Measurements from ENCODE around the gene COQ10B.
A peak's percentile ranks its signal among the peaks of the same experiment; 100 is the strongest.
"Not testable (repeated sequence)": the region's sequence is repeated elsewhere in the genome, so short reads cannot be mapped to it uniquely, and the experiment has no call there.

The COQ10B gene

DNA sequence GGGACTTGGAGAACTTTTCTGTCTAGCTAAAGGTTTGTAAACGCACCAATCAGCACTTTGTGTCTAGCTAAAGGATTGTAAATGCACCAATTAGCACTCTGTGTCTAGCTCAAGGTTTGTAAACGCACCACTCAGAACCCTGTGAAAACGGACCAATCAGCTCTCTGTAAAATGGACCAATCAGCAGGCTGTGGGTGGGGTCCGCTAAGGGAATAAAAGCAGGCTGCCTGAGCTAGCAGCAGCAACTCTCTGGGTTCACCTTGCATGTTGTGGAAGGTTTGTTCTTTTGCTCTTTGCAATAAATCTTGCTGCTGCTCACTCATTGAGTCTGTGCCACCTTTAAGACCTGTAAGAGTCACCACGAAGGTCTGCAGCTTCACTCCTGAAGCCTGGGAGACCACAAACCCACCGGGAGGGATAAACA is 2.4 kb upstream of the COQ10B start:
- not testable (repeated sequence) for DNase-seq (ENCODE audit: low spot score)

DNA sequence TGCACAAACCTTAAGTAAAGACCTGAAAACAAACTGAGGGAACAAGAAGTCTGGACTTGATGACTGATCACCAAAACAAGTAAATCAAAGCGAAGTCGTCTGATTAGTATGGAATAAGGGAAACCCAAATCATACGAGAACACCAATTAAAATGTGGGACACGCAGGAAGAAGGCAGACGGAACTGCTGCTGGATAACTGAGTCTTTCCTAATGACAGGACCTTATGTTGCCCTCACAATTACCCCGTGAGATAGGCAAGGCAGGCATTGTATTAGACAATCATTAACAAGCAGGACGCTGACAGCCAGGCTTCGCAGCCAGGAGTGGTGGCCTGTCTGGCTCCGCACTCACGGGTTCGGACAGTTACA is 614 bp upstream of the COQ10B start:
- DNase-seq (ENCODE audit: low spot score) = no peak

GRCh38 chr2:197453914-197454398 is 604 bp downstream of the COQ10B start:
- peak; percentile 77 for DNase-seq (ENCODE audit: low spot score)

- no peak for DNase-seq (ENCODE audit: low spot score)
Observed at GRCh38 chr2:197454923-197455322, 1.6 kb downstream of the COQ10B start.

DNA sequence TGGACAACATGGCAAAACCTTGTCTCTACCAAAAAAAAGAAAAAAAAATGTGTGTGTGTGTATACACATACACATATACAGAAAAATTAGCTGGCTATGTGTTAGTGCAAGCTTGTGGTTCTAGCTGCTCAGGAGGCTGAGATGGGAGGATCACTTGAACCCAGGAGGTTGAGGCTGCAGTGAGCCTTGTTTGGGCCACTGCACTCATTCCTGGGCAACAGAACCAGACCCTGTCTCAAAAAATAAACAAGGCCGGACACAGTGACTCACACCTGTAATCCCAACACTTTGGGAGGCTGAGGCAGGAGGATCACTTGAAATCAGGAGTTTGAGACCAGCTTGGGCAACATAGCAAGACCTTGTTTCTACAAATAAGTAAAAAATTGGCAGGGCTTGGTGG is 2.1 kb downstream of the COQ10B start:
- DNase-seq (ENCODE audit: low spot score) = no peak

GRCh38 chr2:197460649-197461048 is 7.3 kb downstream of the COQ10B start:
- no peak for DNase-seq (ENCODE audit: low spot score)

GRCh38 chr2:197461057-197461456 is 7.7 kb downstream of the COQ10B start:
- no peak for DNase-seq (ENCODE audit: low spot score)

DNA sequence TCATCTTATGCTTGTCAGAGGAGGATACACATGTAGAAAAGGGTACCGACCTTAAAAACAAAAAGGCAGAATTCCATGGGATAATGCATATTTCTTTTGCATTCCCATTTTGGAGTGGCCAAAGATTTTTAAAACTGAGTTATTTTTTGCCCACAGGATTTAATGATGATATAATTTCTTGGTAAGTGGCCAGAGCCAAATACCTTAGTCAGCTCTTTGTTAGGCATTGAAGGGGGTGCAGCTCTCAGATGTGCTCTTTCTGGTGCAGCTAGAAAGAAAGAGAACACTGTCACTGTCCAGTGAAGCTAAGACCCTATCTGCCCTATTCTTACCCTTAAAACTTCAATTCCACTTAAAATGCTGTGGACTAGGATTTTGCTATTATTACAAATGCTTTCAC is 10.8 kb downstream of the COQ10B start:
- DNase-seq (ENCODE audit: low spot score) = no peak

- no peak for DNase-seq (ENCODE audit: low spot score)
Observed at GRCh38 chr2:197472166-197472565, 18.8 kb downstream of the COQ10B start.

DNA sequence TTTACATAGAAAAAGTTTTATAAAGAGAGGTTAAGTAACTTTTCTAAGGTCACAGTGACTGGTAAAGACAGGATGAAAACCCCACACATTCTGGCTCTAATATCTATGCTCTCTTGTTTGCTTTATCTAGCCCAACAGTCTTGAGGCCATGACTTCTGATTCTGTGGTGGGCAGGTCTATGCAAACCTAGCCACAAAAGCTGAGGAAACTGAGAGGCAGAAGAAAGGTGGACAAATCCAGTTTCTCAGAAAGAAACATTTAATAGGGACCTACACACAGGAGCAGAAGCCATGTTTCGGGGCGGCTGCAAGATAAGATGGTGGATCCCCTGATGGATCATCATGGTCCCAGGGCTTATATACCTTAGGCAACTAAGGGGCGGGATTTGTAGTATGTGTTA is 24.4 kb downstream of the COQ10B start:
- DNase-seq (ENCODE audit: low spot score) = no peak

- DNase-seq (ENCODE audit: low spot score) = no peak
Observed at GRCh38 chr2:197480165-197481036, 27.0 kb downstream of the COQ10B start.

- DNase-seq (ENCODE audit: low spot score) = not testable (repeated sequence)
Observed at GRCh38 chr2:197484248-197484647, 30.9 kb downstream of the COQ10B start.

- DNase-seq (ENCODE audit: low spot score) = no peak
Observed at GRCh38 chr2:197486175-197486574, 32.8 kb downstream of the COQ10B start.

GRCh38 chr2:197487385-197487784 is 34.0 kb downstream of the COQ10B start:
- no peak for DNase-seq (ENCODE audit: low spot score)

- no peak for DNase-seq (ENCODE audit: low spot score)
Observed at GRCh38 chr2:197495433-197496134, 42.2 kb downstream of the COQ10B start.

GRCh38 chr2:197496695-197497094 is 43.3 kb downstream of the COQ10B start:
- no peak for DNase-seq (ENCODE audit: low spot score)

DNA sequence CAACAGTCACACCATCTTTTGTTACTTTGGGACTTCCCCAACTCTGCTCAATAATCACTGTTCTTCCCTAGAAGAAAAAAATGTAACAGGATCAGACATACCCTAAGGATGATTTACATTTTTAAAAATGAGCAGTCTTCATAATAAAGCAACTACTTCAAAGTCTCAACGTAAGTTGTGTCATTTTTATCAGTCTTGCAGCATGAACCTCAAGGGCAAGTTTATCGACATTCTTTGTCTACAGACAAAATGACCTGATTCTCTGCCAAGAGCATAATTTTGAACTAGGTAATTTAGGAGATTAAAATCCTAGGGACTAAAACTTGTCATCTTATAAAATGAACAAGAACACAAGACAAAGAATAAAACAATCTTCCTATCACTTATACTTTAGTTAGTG is 44.0 kb downstream of the COQ10B start:
- no peak for DNase-seq (ENCODE audit: low spot score)

- DNase-seq (ENCODE audit: low spot score) = no peak
Observed at GRCh38 chr2:197498235-197498936, 45.0 kb downstream of the COQ10B start.

DNA sequence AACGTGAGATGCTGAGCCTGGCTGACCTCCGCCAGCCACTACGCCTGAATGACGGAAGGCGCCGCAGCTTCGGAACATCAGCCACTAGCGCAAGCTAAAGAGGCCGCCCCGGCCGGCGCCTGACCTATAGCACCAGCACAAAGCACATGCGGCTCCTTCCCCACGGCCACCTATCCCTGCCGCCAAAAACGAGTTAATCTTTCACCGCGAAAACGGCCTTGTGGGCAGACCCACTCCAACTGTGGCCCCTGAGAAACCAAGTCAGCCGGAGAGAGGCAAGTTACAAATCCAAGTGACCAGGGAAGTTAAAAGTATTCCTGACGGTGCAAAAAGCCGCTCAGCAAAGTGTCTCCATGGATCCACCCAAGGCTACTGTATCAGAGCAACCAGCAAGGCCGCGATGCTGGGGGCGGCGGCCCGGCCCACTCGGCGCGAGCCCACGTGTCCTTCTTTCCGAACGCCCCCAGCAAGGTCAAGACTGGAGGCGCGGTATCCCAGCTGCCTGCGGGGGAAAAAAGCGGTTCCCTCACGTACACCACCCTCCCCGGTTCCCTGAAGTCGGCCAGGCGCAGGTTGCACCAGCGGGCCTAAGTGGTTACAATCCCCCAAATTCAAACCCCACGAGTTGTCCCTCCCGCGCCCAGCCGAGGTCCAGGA is 45.7 kb downstream of the COQ10B start:
- DNase-seq (ENCODE audit: low spot score) = peak; percentile 44

- peak; percentile 95 for DNase-seq (ENCODE audit: low spot score)
Observed at GRCh38 chr2:197499594-197500502, 46.5 kb downstream of the COQ10B start, which contains the start of the genes HSPD1 and HSPE1. Gene HSPD1, minus strand, starts transcription at chr2:197499840. Its CDS starts 992 bp downstream, at chr2:197498848. Gene HSPE1, plus strand, starts transcription at chr2:197500379. Its CDS starts 58 bp downstream, at chr2:197500437.

Data from hepatic stellate cell (primary cell).